ENCODE results near the gene BPIFB2.

DNA sequence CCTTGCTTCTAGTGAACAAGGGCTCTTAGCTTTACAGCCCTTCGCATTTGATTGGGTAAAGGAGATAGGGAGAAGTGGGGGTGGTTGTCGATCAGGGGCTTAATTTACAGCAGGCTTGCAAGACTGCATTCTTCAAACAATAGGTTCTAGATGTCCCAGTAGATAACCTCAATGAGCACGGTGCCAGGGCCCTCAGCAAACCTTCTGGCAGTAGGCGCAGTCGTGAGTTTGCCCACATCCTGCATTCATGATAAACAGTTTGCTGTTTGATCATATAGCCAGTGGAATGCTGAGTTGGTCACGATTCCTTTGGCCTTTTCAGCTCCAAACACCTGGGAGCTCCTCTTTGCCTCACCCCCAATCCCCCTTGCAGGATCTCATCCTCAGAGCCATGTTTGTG, 30.8 kb upstream of the BPIFB2 start:
- TF ChIP-seq, protein P1, sequence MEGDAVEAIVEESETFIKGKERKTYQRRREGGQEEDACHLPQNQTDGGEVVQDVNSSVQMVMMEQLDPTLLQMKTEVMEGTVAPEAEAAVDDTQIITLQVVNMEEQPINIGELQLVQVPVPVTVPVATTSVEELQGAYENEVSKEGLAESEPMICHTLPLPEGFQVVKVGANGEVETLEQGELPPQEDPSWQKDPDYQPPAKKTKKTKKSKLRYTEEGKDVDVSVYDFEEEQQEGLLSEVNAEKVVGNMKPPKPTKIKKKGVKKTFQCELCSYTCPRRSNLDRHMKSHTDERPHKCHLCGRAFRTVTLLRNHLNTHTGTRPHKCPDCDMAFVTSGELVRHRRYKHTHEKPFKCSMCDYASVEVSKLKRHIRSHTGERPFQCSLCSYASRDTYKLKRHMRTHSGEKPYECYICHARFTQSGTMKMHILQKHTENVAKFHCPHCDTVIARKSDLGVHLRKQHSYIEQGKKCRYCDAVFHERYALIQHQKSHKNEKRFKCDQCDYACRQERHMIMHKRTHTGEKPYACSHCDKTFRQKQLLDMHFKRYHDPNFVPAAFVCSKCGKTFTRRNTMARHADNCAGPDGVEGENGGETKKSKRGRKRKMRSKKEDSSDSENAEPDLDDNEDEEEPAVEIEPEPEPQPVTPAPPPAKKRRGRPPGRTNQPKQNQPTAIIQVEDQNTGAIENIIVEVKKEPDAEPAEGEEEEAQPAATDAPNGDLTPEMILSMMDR (IDR thresholded peaks at IDR 0.05) = no peak
- no peak for TF ChIP-seq POLR2A (IDR thresholded peaks at IDR 0.05)

Data from heart left ventricle (tissue), 13 donors.